Colon (tissue), 2 donors: ENCODE results near the gene INS.
"Not testable (repeated sequence)": the region's sequence is repeated elsewhere in the genome, so short reads cannot be mapped to it uniquely, and the experiment has no call there.

Source experiments
- FAIRE-seq: peaks from 2 replicates; lab custom pipeline; 2012; peaks lifted over from hg19 to GRCh38; lab: Jason Lieb, UNC
- donor health status: control.
- donor health status: control.

The INS gene

GRCh38 chr11:2180789-2181370 lies 19.9 kb upstream of the INS start:
- no peak for FAIRE-seq

- FAIRE-seq, result no peak
Measured at GRCh38 chr11:2180347-2180746, 19.3 kb upstream of the INS start.

GRCh38 chr11:2179516-2179915 lies 18.5 kb upstream of the INS start:
- no peak for FAIRE-seq

- no peak for FAIRE-seq
Measured at GRCh38 chr11:2178906-2179494, 18.0 kb upstream of the INS start.

GRCh38 chr11:2178055-2178773 lies 17.2 kb upstream of the INS start:
- FAIRE-seq, result not testable (repeated sequence)

GRCh38 chr11:2177076-2177475 lies 16.1 kb upstream of the INS start:
- no peak for FAIRE-seq

- no peak for FAIRE-seq
Measured at GRCh38 chr11:2176389-2176900, 15.4 kb upstream of the INS start.

- no peak for FAIRE-seq
Measured at GRCh38 chr11:2175659-2176058, 14.7 kb upstream of the INS start.

- no peak for FAIRE-seq
Measured at GRCh38 chr11:2174361-2174760, 13.4 kb upstream of the INS start.

- no peak for FAIRE-seq
Measured at GRCh38 chr11:2173761-2174160, 12.8 kb upstream of the INS start.

- no peak for FAIRE-seq
Measured at GRCh38 chr11:2173150-2173693, 12.2 kb upstream of the INS start.

- FAIRE-seq, result no peak
Measured at GRCh38 chr11:2172676-2173075, 11.7 kb upstream of the INS start.

GRCh38 chr11:2171591-2172003 lies 10.6 kb upstream of the INS start, which contains the start of gene TH:
Gene TH (minus strand): TSS chr11:2171815. CDS start chr11:2171786, 29 bp downstream.
- no peak for FAIRE-seq

GRCh38 chr11:2169626-2170570 lies 8.9 kb upstream of the INS start:
- FAIRE-seq, result no peak

GRCh38 chr11:2169005-2169378 lies 8.0 kb upstream of the INS start:
- no peak for FAIRE-seq

GRCh38 chr11:2168286-2169004 lies 7.4 kb upstream of the INS start:
- no peak for FAIRE-seq

- FAIRE-seq, result no peak
Measured at GRCh38 chr11:2167141-2168045, 6.4 kb upstream of the INS start.

GRCh38 chr11:2166091-2166851 lies 5.3 kb upstream of the INS start:
- no peak for FAIRE-seq

GRCh38 chr11:2165571-2165970 lies 4.6 kb upstream of the INS start:
- no peak for FAIRE-seq
